H9 (cell line): ENCODE data around the gene ARPIN. TPM values are rescaled to one million over a fixed set of nuclear protein-coding genes. Genes with fewer than 3 reads are reported as not detected.

Experiments
- DNase-seq: peaks from one replicate; pipeline ENCODE4 v3.0.0-alpha.2; 2017
- H2AFZ ChIP-seq: one replicate; pipeline ENCODE4 v1.6.1; 2013; ENCODE audit warnings: mild to moderate bottlenecking, low read length, control low read depth, moderate library complexity
- H2AK5ac ChIP-seq: 2 replicates; pipeline ENCODE4 v1.6.1; 2013; ENCODE audit warnings: low read length, control low read depth, mixed read lengths; ENCODE audit not compliant: insufficient read length
- H2BK120ac ChIP-seq: one replicate; pipeline ENCODE4 v1.6.1; 2013; ENCODE audit warnings: low read depth, mild to moderate bottlenecking, low read length, control low read depth, inconsistent platforms; ENCODE audit not compliant: poor library complexity, severe bottlenecking
- H2BK12ac ChIP-seq: 2 replicates; pipeline ENCODE4 v1.6.1; 2013; ENCODE audit warnings: low read length, control low read depth, mixed read lengths, low read depth; ENCODE audit not compliant: insufficient read length
- H2BK15ac ChIP-seq: 2 replicates; pipeline ENCODE4 v1.6.1; 2013; ENCODE audit warnings: low read depth, low read length, control low read depth
- H2BK20ac ChIP-seq: one replicate; pipeline ENCODE4 v1.6.1; 2013; ENCODE audit warnings: low read depth, mild to moderate bottlenecking, low read length, control low read depth, inconsistent platforms; ENCODE audit not compliant: poor library complexity, severe bottlenecking
- H2BK5ac ChIP-seq: 2 replicates; pipeline ENCODE4 v1.6.1; 2013; ENCODE audit warnings: low read length, control low read depth, mixed read lengths; ENCODE audit not compliant: insufficient read length
- H3K14ac ChIP-seq: 2 replicates; pipeline ENCODE4 v1.6.1; 2013; ENCODE audit warnings: low read length, control low read depth; ENCODE audit not compliant: insufficient read depth
- H3K18ac ChIP-seq: 2 replicates; pipeline ENCODE4 v1.6.1; 2013; ENCODE audit warnings: low read depth, mild to moderate bottlenecking, mixed read lengths, low read length, control low read depth; ENCODE audit not compliant: insufficient read length
- H3K23ac ChIP-seq: 2 replicates; pipeline ENCODE4 v1.6.1; 2013; ENCODE audit warnings: low read length, control low read depth, mixed read lengths, low read depth; ENCODE audit not compliant: insufficient read length
- H3K23me2 ChIP-seq: 2 replicates; pipeline ENCODE4 v1.6.1; 2013; ENCODE audit warnings: low read depth, mild to moderate bottlenecking, mixed read lengths, low read length, control low read depth; ENCODE audit not compliant: insufficient read length, poor library complexity, severe bottlenecking
- H3K27ac ChIP-seq: 2 replicates; pipeline ENCODE4 v1.5.1; 2013; ENCODE audit warnings: low read length, control low read depth, mixed read lengths, low read depth; ENCODE audit not compliant: insufficient read length
- H3K27me3 ChIP-seq: 2 replicates; pipeline ENCODE4 v1.6.1; 2013; ENCODE audit warnings: low read length, control low read depth, inconsistent platforms; ENCODE audit not compliant: insufficient read depth
- H3K4ac ChIP-seq: 2 replicates; pipeline ENCODE4 v1.6.1; 2013; ENCODE audit warnings: low read depth, mild to moderate bottlenecking, control low read depth, inconsistent platforms, low read length, moderate library complexity
- H3K4me1 ChIP-seq: 2 replicates; pipeline ENCODE4 v1.6.1; 2013; ENCODE audit warnings: low read length, control low read depth, inconsistent platforms; ENCODE audit not compliant: insufficient read depth
- H3K4me2 ChIP-seq: 2 replicates; pipeline ENCODE4 v1.6.1; 2013; ENCODE audit warnings: low read length, control low read depth, mixed read lengths; ENCODE audit not compliant: insufficient read length, insufficient read depth
- H3K56ac ChIP-seq: 2 replicates; pipeline ENCODE4 v1.6.1; 2013; ENCODE audit warnings: low read depth, mild to moderate bottlenecking, mixed read lengths, low read length, control low read depth; ENCODE audit not compliant: insufficient read length
- H3K79me1 ChIP-seq: 2 replicates; pipeline ENCODE4 v1.6.1; 2013; ENCODE audit warnings: low read depth, mild to moderate bottlenecking, moderate library complexity, low read length, control low read depth, inconsistent platforms; ENCODE audit not compliant: insufficient read depth, poor library complexity, severe bottlenecking
- H3K79me2 ChIP-seq: 2 replicates; pipeline ENCODE4 v1.6.1; 2013; ENCODE audit warnings: low read length, control low read depth, inconsistent platforms; ENCODE audit not compliant: insufficient read depth
- H3K9ac ChIP-seq: 2 replicates; pipeline ENCODE4 v1.6.1; 2013; ENCODE audit warnings: low read length, control low read depth, mixed read lengths; ENCODE audit not compliant: insufficient read length; ENCODE audit errors: extremely low read depth
- H3K9me3 ChIP-seq: one replicate; pipeline ENCODE4 v1.6.1; 2013; ENCODE audit warnings: low read depth, low read length, inconsistent platforms; ENCODE audit not compliant: control insufficient read depth
- H3T11ph ChIP-seq: one replicate; pipeline ENCODE4 v1.6.1; 2013; ENCODE audit warnings: mild to moderate bottlenecking, low read length, control low read depth, inconsistent platforms
- H4K20me1 ChIP-seq: one replicate; pipeline ENCODE4 v1.6.1; 2013; ENCODE audit not compliant: control insufficient read depth, insufficient read length, insufficient read depth
- H4K5ac ChIP-seq: 2 replicates; pipeline ENCODE4 v1.6.1; 2013; ENCODE audit warnings: low read depth, mild to moderate bottlenecking, mixed read lengths, low read length, control low read depth; ENCODE audit not compliant: insufficient read length
- H4K8ac ChIP-seq: replicated peaks from 2 replicates; pipeline ENCODE4 v1.6.1; 2013; ENCODE audit warnings: low read length, control low read depth, mixed read lengths, low read depth; ENCODE audit not compliant: insufficient read length
- H4K91ac ChIP-seq: 2 replicates; pipeline ENCODE4 v1.6.1; 2013; ENCODE audit warnings: low read depth, mild to moderate bottlenecking, moderate library complexity, mixed read lengths, low read length, control low read depth; ENCODE audit not compliant: insufficient read length
- H3K27ac Mint-ChIP-seq, 3 experiments: 2 replicates in 2 of 3; 3 replicates in 1 of 3; pipeline ENCODE4 v1.8.0; 2020 to 2021; ENCODE audit warnings: mixed read lengths in 3 of 3, mild to moderate bottlenecking in 1 of 3, moderate library complexity in 1 of 3
- H3K27me3 Mint-ChIP-seq: 2 replicates; pipeline ENCODE4 v1.8.0; 2021; ENCODE audit warnings: low read depth, mild to moderate bottlenecking, moderate library complexity, mixed read lengths
- H3K36me3 Mint-ChIP-seq, 3 experiments: 2 replicates in 2 of 3; 3 replicates in 1 of 3; pipeline ENCODE4 v1.8.0; 2020 to 2021; ENCODE audit warnings: low read depth in 3 of 3, mixed read lengths in 3 of 3; ENCODE audit not compliant: insufficient read depth in 1 of 3
- H3K4me1 Mint-ChIP-seq, 2 experiments: 2 replicates each; pipeline ENCODE4 v1.8.0; 2020; ENCODE audit warnings: mixed read lengths in 2 of 2
- H3K4me3 Mint-ChIP-seq, 2 experiments: 2 replicates in 1 of 2; 3 replicates in 1 of 2; pipeline ENCODE4 v1.8.0; 2020 to 2021; ENCODE audit warnings: mild to moderate bottlenecking in 2 of 2, mixed read lengths in 2 of 2, moderate library complexity in 1 of 2
- H3K9me3 Mint-ChIP-seq, 2 experiments: 2 replicates in 1 of 2; 3 replicates in 1 of 2; pipeline ENCODE4 v1.8.0; 2020; ENCODE audit warnings: mild to moderate bottlenecking in 2 of 2, mixed read lengths in 2 of 2, moderate library complexity in 1 of 2
- CTCF ChIP-seq: fragments of 200-600 bp; sonication (generic); conservative IDR thresholded peaks from 3 replicates; pipeline ENCODE4 v1.8.0; 2021; ENCODE audit warnings: antibody characterized with exemption, mild to moderate bottlenecking
- WGBS: extraction: QIAGEN DNeasy Blood & Tissue Kit; methylation state at CpG from one replicate; pipeline ENCODE4 v1.1.7; 2013; ENCODE audit warnings: missing lambda C conversion rate, low lambda C conversion rate, mixed read lengths; ENCODE audit not compliant: insufficient read length; ENCODE audit errors: extremely low coverage; 5-methylcytosine and 5-hydroxymethylcytosine counted together
- total RNA-seq: library from RNA; stranded (reverse); gene quantifications from 2 replicates; pipeline ENCODE4 v1.2.1, GENCODE V29; 2021

ARPIN gene
- total RNA-seq, 1 experiment from 2014 or later, result 6.4 TPM

- Histone ChIP-seq H3K23me2 (no peaks in the 10 kb centered on the region), H2BK15ac (no peak overlapping the region), H2AFZ (no peak overlapping the region), H3K79me2 (no peaks in the 10 kb centered on the region), H3K14ac (no peak overlapping the region), H3K9me3 (no peaks in the 10 kb centered on the region), H3K9ac (no peak overlapping the region), H2AK5ac (no peak overlapping the region), H3K4me1 (no peaks in the 10 kb centered on the region), H4K20me1 (no peaks in the 10 kb centered on the region), H2BK20ac (no peak overlapping the region), H3K27me3 (no peaks in the 10 kb centered on the region; the same call in 1 of the 2 replicates), H2BK12ac (no peak overlapping the region), H3T11ph (no peak overlapping the region), H4K5ac (no peak overlapping the region), H4K8ac (no peak overlapping the region), H3K27ac (no peak overlapping the region), H3K23ac (no peak overlapping the region), H3K56ac (no peak overlapping the region), H3K18ac (no peak overlapping the region), H3K79me1 (no peaks in the 10 kb centered on the region), H3K4me2 (no peak overlapping the region), H2BK120ac (no peak overlapping the region), H4K91ac (no peak overlapping the region), H3K4ac (no peak overlapping the region), H2BK5ac (no peak overlapping the region)
- Mint-ChIP-seq H3K4me1 (no peaks in the 10 kb centered on the region), H3K36me3 (no peaks in the 10 kb centered on the region), H3K4me3 (no peak overlapping the region), H3K27ac (no peak overlapping the region), H3K9me3 (peaks cover 2 to 6% of the 10 kb centered on the region in 2 experiments; a peak in 1 of 5 replicates), H3K27me3 (0 out of 2 replicates have a peak, but pooled peaks cover 2% of the 10 kb centered on the region)
- no peak for TF ChIP-seq CTCF
- DNase-seq, result no peak
- no CpG with 5 or more reads among the region's 7 CpGs for WGBS
These were observed 36.0 kb upstream of the ARPIN start for GRCh38 chr15:89948796-89949195.
